ENCODE results near the gene CERS6.
"Not testable (repeated sequence)": the region's sequence is repeated elsewhere in the genome, so short reads cannot be mapped to it uniquely, and the experiment has no call there.

Gene CERS6

GRCh38 chr2:168455645-168456520 lies at the start of gene CERS6:
CERS6 (plus strand) TSS chr2:168456272; CDS start chr2:168456449, 177 bp downstream.
- DNase-seq: peak; percentile 76

GRCh38 chr2:168412301-168412700 lies 43.8 kb upstream of the CERS6 start:
- not testable (repeated sequence) for DNase-seq

- not testable (repeated sequence) for DNase-seq
These were observed 43.0 kb upstream of the CERS6 start for GRCh38 chr2:168413101-168413500.

GRCh38 chr2:168416555-168416954 lies 39.5 kb upstream of the CERS6 start:
- no peak for DNase-seq

- DNase-seq: no peak
These were observed 33.5 kb upstream of the CERS6 start for GRCh38 chr2:168422584-168422983.

- no peak for DNase-seq
These were observed 31.7 kb upstream of the CERS6 start for GRCh38 chr2:168424112-168424951.

GRCh38 chr2:168424971-168425370 lies 31.1 kb upstream of the CERS6 start:
- DNase-seq: no peak

GRCh38 chr2:168426861-168427260 lies 29.2 kb upstream of the CERS6 start:
- DNase-seq: no peak

- no peak for DNase-seq
These were observed 28.6 kb upstream of the CERS6 start for GRCh38 chr2:168427451-168427850.

- DNase-seq: no peak
These were observed 27.6 kb upstream of the CERS6 start for GRCh38 chr2:168428431-168428830.

- no peak for DNase-seq
These were observed 26.1 kb upstream of the CERS6 start for GRCh38 chr2:168429988-168430387.

- DNase-seq: no peak
These were observed 25.6 kb upstream of the CERS6 start for GRCh38 chr2:168430431-168430830.

GRCh38 chr2:168431301-168432024 lies 24.6 kb upstream of the CERS6 start:
- DNase-seq: no peak

- no peak for DNase-seq
These were observed 24.0 kb upstream of the CERS6 start for GRCh38 chr2:168432100-168432499.

- no peak for DNase-seq
These were observed 23.4 kb upstream of the CERS6 start for GRCh38 chr2:168432565-168433186.

- DNase-seq: no peak
These were observed 22.5 kb upstream of the CERS6 start for GRCh38 chr2:168433527-168433926.

GRCh38 chr2:168434146-168434545 lies 21.9 kb upstream of the CERS6 start:
- peak; percentile 11 for DNase-seq

GRCh38 chr2:168436840-168437239 lies 19.2 kb upstream of the CERS6 start:
- DNase-seq: no peak

GRCh38 chr2:168438553-168438952 lies 17.5 kb upstream of the CERS6 start:
- no peak for DNase-seq

GRCh38 chr2:168439536-168439935 lies 16.5 kb upstream of the CERS6 start:
- no peak for DNase-seq

- DNase-seq: no peak
These were observed 14.7 kb upstream of the CERS6 start for GRCh38 chr2:168441214-168441872.

- no peak for DNase-seq
These were observed 12.3 kb upstream of the CERS6 start for GRCh38 chr2:168443818-168444217.
